SK-N-SH treated with all-trans-retinoic acid at 6 μM for 48 hours (cell line): ENCODE results near the gene TMPRSS11D.

ENCODE experiments used
- ATAC-seq: fragments of 200-7000 bp; cut with Tn5 transposase; 3 replicates; pipeline ENCODE4 v1.9.1; 2020; ENCODE audit warnings: mild to moderate bottlenecking, moderate library complexity
- ARNTL ChIP-seq: fragments of 450-650 bp; formaldehyde crosslinking; IDR thresholded peaks from 2 replicates; pipeline ENCODE4 v1.5.0; 2020; ENCODE audit warnings: low read depth, mild to moderate bottlenecking, moderate library complexity, borderline replicate concordance
- BACH2 ChIP-seq: fragments of 250-450 bp; sonication (Bioruptor Pico); IDR thresholded peaks from 2 replicates; pipeline ENCODE4 v1.9.0; 2021; ENCODE audit warnings: mild to moderate bottlenecking, borderline replicate concordance
- CREB5 ChIP-seq: fragments of 250-450 bp; sonication (Bioruptor Pico); IDR thresholded peaks from 2 replicates; pipeline ENCODE4 v1.5.1; 2020; ENCODE audit warnings: low read depth, mild to moderate bottlenecking, moderate library complexity
- CSDC2 ChIP-seq: fragments of 250-450 bp; sonication (Bioruptor Pico); IDR thresholded peaks from 2 replicates; pipeline ENCODE4 v1.5.0; 2020; ENCODE audit warnings: mild to moderate bottlenecking, moderate library complexity
- CSRNP3 ChIP-seq: fragments of 250-450 bp; sonication (Bioruptor Pico); IDR thresholded peaks from 2 replicates; pipeline ENCODE4 v1.5.1; 2021; ENCODE audit warnings: mild to moderate bottlenecking, moderate library complexity
- GLIS3 ChIP-seq: fragments of 250-450 bp; sonication (Bioruptor Pico); IDR thresholded peaks from 2 replicates; pipeline ENCODE4 v1.5.0; 2020; ENCODE audit warnings: mild to moderate bottlenecking, moderate library complexity
- OSR1 ChIP-seq: fragments of 250-450 bp; sonication (Bioruptor Pico); IDR thresholded peaks from 2 replicates; pipeline ENCODE4 v1.8.0; 2022; ENCODE audit warnings: moderate library complexity, mild to moderate bottlenecking, inconsistent platforms
- PATZ1 ChIP-seq: fragments of 250-450 bp; sonication (Bioruptor Pico); IDR thresholded peaks from 2 replicates; pipeline ENCODE4 v1.8.0; 2020; ENCODE audit warnings: mild to moderate bottlenecking, moderate library complexity, borderline replicate concordance
- POU6F1 ChIP-seq: fragments of 250-450 bp; sonication (Bioruptor Pico); IDR thresholded peaks from 2 replicates; pipeline ENCODE4 v1.8.0; 2021; ENCODE audit warnings: low read depth, mild to moderate bottlenecking, moderate library complexity, borderline replicate concordance
- PPARA ChIP-seq: fragments of 250-450 bp; sonication (Bioruptor Pico); IDR thresholded peaks from 2 replicates; pipeline ENCODE4 v1.5.0; 2020; ENCODE audit warnings: mild to moderate bottlenecking, borderline replicate concordance
- RARB ChIP-seq: fragments of 250-450 bp; sonication (Bioruptor Pico); IDR thresholded peaks from 2 replicates; pipeline ENCODE4 v1.8.0; 2021; ENCODE audit warnings: mild to moderate bottlenecking, moderate library complexity
- SNAI2 ChIP-seq: fragments of 250-450 bp; sonication (Bioruptor Pico); IDR thresholded peaks from 2 replicates; pipeline ENCODE4 v1.5.0; 2020; ENCODE audit warnings: mild to moderate bottlenecking, moderate library complexity
- TCF4 ChIP-seq: fragments of 250-450 bp; sonication (Bioruptor Pico); IDR thresholded peaks from 2 replicates; pipeline ENCODE4 v1.8.0; 2021; ENCODE audit warnings: mild to moderate bottlenecking, moderate library complexity, borderline replicate concordance
- TOX ChIP-seq: fragments of 250-450 bp; sonication (Bioruptor Pico); IDR thresholded peaks from 2 replicates; pipeline ENCODE4 v1.8.0; 2021; ENCODE audit warnings: mild to moderate bottlenecking, moderate library complexity, borderline replicate concordance
- TSHZ2 ChIP-seq: fragments of 250-450 bp; sonication (Bioruptor Pico); IDR thresholded peaks from 2 replicates; pipeline ENCODE4 v1.5.0; 2020; ENCODE audit warnings: mild to moderate bottlenecking, moderate library complexity
- ZC3H10 ChIP-seq: fragments of 250-450 bp; sonication (Bioruptor Pico); IDR thresholded peaks from 2 replicates; pipeline ENCODE4 v1.5.1; 2021; ENCODE audit warnings: mild to moderate bottlenecking, moderate library complexity
- ZFP3 ChIP-seq: fragments of 250-450 bp; sonication (Bioruptor Pico); IDR thresholded peaks from 2 replicates; pipeline ENCODE4 v1.5.0; 2020; ENCODE audit warnings: mild to moderate bottlenecking, moderate library complexity
- ZFP30 ChIP-seq: fragments of 450-650 bp; formaldehyde crosslinking; IDR thresholded peaks from 2 replicates; pipeline ENCODE4 v1.5.0; 2022; ENCODE audit warnings: mild to moderate bottlenecking, moderate library complexity
- ZNF565 ChIP-seq: fragments of 450-650 bp; formaldehyde crosslinking; conservative IDR thresholded peaks from 2 replicates; pipeline ENCODE4 v1.5.0; 2020; ENCODE audit warnings: low read depth, mild to moderate bottlenecking, moderate library complexity
- ZNF70 ChIP-seq: fragments of 450-650 bp; formaldehyde crosslinking; IDR thresholded peaks from 2 replicates; pipeline ENCODE4 v1.5.0; 2020; ENCODE audit warnings: mild to moderate bottlenecking, moderate library complexity
- ZNF8 ChIP-seq: fragments of 450-650 bp; formaldehyde crosslinking; IDR thresholded peaks from 2 replicates; pipeline ENCODE4 v1.5.0; 2020; ENCODE audit warnings: mild to moderate bottlenecking, moderate library complexity

TMPRSS11D gene

GRCh38 chr4:67869580-67870190 is 14.1 kb downstream of the TMPRSS11D start:
- no peak for TF ChIP-seq TCF4 (CRISPR knock-in tag)
- no peak for TF ChIP-seq ZFP30
- TF ChIP-seq TOX (CRISPR knock-in tag) = no peak
- no peak for TF ChIP-seq TSHZ2 (CRISPR knock-in tag)
- no peak for ATAC-seq

GRCh38 chr4:67861513-67861912 is 22.3 kb downstream of the TMPRSS11D start:
- TF ChIP-seq PATZ1 = no peak
- TF ChIP-seq CSDC2 (CRISPR knock-in tag) = no peak
- no peak for TF ChIP-seq ZC3H10
- TF ChIP-seq CREB5 (CRISPR knock-in tag) = no peak
- no peak for TF ChIP-seq POU6F1
- TF ChIP-seq GLIS3 (CRISPR knock-in tag) = no peak
- TF ChIP-seq RARB (CRISPR knock-in tag) = no peak
- TF ChIP-seq CSRNP3 (CRISPR knock-in tag) = no peak
- TF ChIP-seq ZNF8 = no peak
- no peak for TF ChIP-seq ZFP3 (CRISPR knock-in tag)
- no peak for TF ChIP-seq ZNF70 (CRISPR knock-in tag)
- no peak for TF ChIP-seq SNAI2 (CRISPR knock-in tag)
- TF ChIP-seq TOX (CRISPR knock-in tag) = no peak
- TF ChIP-seq ZFP30 = no peak
- TF ChIP-seq ARNTL = no peak
- no peak for TF ChIP-seq ZNF565 (CRISPR knock-in tag)
- TF ChIP-seq OSR1 (CRISPR knock-in tag) = no peak
- TF ChIP-seq TCF4 (CRISPR knock-in tag) = no peak
- ATAC-seq = no peak

- TF ChIP-seq TCF4 (CRISPR knock-in tag) (no peak), OSR1 (CRISPR knock-in tag) (no peak), CSDC2 (CRISPR knock-in tag) (no peak), ZNF565 (CRISPR knock-in tag) (no peak), TSHZ2 (CRISPR knock-in tag) (no peak), TOX (CRISPR knock-in tag) (no peak), BACH2 (CRISPR knock-in tag) (no peak), PATZ1 (no peak), RARB (CRISPR knock-in tag) (no peak), ZNF70 (CRISPR knock-in tag) (no peak), ZC3H10 (no peak), PPARA (CRISPR knock-in tag) (no peak), ZFP3 (CRISPR knock-in tag) (no peak), ZFP30 (no peak), GLIS3 (CRISPR knock-in tag) (no peak)
- no peak for ATAC-seq
These were observed 30.5 kb downstream of the TMPRSS11D start for GRCh38 chr4:67853336-67853735.
